ENCODE data around the gene BICC1. TPM values are rescaled to one million over a fixed set of nuclear protein-coding genes. Genes with fewer than 3 reads are reported as not detected.

BICC1 gene
- total RNA-seq, 1 experiment from 2014 or later = 13.9 TPM

GRCh38 chr10:58765910-58766309 lies 253.2 kb downstream of the BICC1 start:
- Histone ChIP-seq H3K27ac (ENCODE audit: low read length) (no peak overlapping the region), H3K4me3 (ENCODE audit: low read length) (no peak overlapping the region), H3K4me1 (ENCODE audit: insufficient read depth, low read length) (no peaks in the 10 kb centered on the region), H3K36me3 (ENCODE audit: low read depth, low read length) (no peaks in the 10 kb centered on the region), H2AFZ (ENCODE audit: low read length) (no peak overlapping the region), H3K9ac (ENCODE audit: low read length) (no peak overlapping the region), H3K27me3 (ENCODE audit: low read length) (peaks cover 21% of the 10 kb centered on the region; the same call in 1 of the 2 replicates), H4K20me1 (ENCODE audit: low read length) (no peaks in the 10 kb centered on the region), H3K79me2 (ENCODE audit: low read length) (no peaks in the 10 kb centered on the region), H3F3A (ENCODE audit: low read length, unreplicated experiment) (no peaks in the 10 kb centered on the region), H3K9me3 (ENCODE audit: low read length) (0 out of 2 replicates have a peak, but pooled peaks cover 14% of the 10 kb centered on the region), H3K9me2 (replicated peaks; ENCODE audit: low read length) (no peaks in the 10 kb centered on the region), H3K4me2 (ENCODE audit: low read length) (no peak overlapping the region)
- no TSS peak for BruUV-seq (replicated peaks)
- intact Hi-C loops (cut with micrococcal nuclease) = no loop called here
- TF ChIP-seq EZH2phosphoT487 (IDR thresholded peaks at IDR 0.05; ENCODE audit: borderline replicate concordance, low read length) (no peak), CTCF (conservative IDR thresholded peaks at IDR 0.05; ENCODE audit: low read depth, low read length) (no peak), EZH2 (IDR thresholded peaks at IDR 0.05; ENCODE audit: low read length, unreplicated experiment) (no peak)
- ChIA-PET POLR2A (ENCODE audit: unreplicated experiment) (no interaction called here), CTCF (no interaction called here)
- no peak for ATAC-seq
- DNase-seq = no peak

- no peak for ATAC-seq
- Histone ChIP-seq H3K4me1 (ENCODE audit: insufficient read depth, low read length) (no peaks in the 10 kb centered on the region), H3F3A (ENCODE audit: low read length, unreplicated experiment) (no peaks in the 10 kb centered on the region), H3K4me3 (ENCODE audit: low read length) (no peak overlapping the region), H3K79me2 (ENCODE audit: low read length) (no peaks in the 10 kb centered on the region), H3K9me3 (ENCODE audit: low read length) (0 out of 2 replicates have a peak, but pooled peaks cover 14% of the 10 kb centered on the region), H4K20me1 (ENCODE audit: low read length) (no peaks in the 10 kb centered on the region), H3K9ac (ENCODE audit: low read length) (no peak overlapping the region), H2AFZ (ENCODE audit: low read length) (no peak overlapping the region), H3K27ac (ENCODE audit: low read length) (no peak overlapping the region), H3K4me2 (ENCODE audit: low read length) (no peak overlapping the region), H3K27me3 (ENCODE audit: low read length) (peaks cover 21% of the 10 kb centered on the region; the same call in 1 of the 2 replicates), H3K9me2 (replicated peaks; ENCODE audit: low read length) (no peaks in the 10 kb centered on the region), H3K36me3 (ENCODE audit: low read depth, low read length) (no peaks in the 10 kb centered on the region)
- TF ChIP-seq CTCF (conservative IDR thresholded peaks at IDR 0.05; ENCODE audit: low read depth, low read length) (no peak), EZH2phosphoT487 (IDR thresholded peaks at IDR 0.05; ENCODE audit: borderline replicate concordance, low read length) (no peak), EZH2 (IDR thresholded peaks at IDR 0.05; ENCODE audit: low read length, unreplicated experiment) (no peak)
- intact Hi-C loops (cut with micrococcal nuclease) = no loop called here
- POLR2A ChIA-PET (ENCODE audit: unreplicated experiment) = no interaction called here
- no TSS peak for BruUV-seq (replicated peaks)
- DNase-seq = no peak
- CTCF ChIA-PET = no interaction called here
Measured at GRCh38 chr10:58767652-58768051, 255.0 kb downstream of the BICC1 start.

GRCh38 chr10:58771863-58772262 lies 259.2 kb downstream of the BICC1 start:
- CTCF ChIA-PET = no interaction called here
- H3K4me3 ChIP-seq (ENCODE audit: low read length) = no peak overlapping the region
- no TSS peak for BruUV-seq (replicated peaks)
- ATAC-seq = no peak
- H3F3A ChIP-seq (ENCODE audit: low read length, unreplicated experiment) = no peaks in the 10 kb centered on the region
- no peak overlapping the region for H3K4me2 ChIP-seq (ENCODE audit: low read length)
- peaks cover 9% of the 10 kb centered on the region for H3K4me1 ChIP-seq (ENCODE audit: insufficient read depth, low read length)
- no peaks in the 10 kb centered on the region for H3K79me2 ChIP-seq (ENCODE audit: low read length)
- 0 out of 2 replicates have a peak, but pooled peaks cover 14% of the 10 kb centered on the region for H3K9me3 ChIP-seq (ENCODE audit: low read length)
- POLR2A ChIA-PET (ENCODE audit: unreplicated experiment) = no interaction called here
- H3K36me3 ChIP-seq (ENCODE audit: low read depth, low read length) = no peaks in the 10 kb centered on the region
- intact Hi-C loops (cut with micrococcal nuclease) = no loop called here
- TF ChIP-seq CTCF (conservative IDR thresholded peaks at IDR 0.05; ENCODE audit: low read depth, low read length) = no peak
- no peak for TF ChIP-seq EZH2 (IDR thresholded peaks at IDR 0.05; ENCODE audit: low read length, unreplicated experiment)
- TF ChIP-seq EZH2phosphoT487 (IDR thresholded peaks at IDR 0.05; ENCODE audit: borderline replicate concordance, low read length) = no peak
- no peaks in the 10 kb centered on the region for H3K9me2 ChIP-seq (replicated peaks; ENCODE audit: low read length)
- no peak overlapping the region for H3K9ac ChIP-seq (ENCODE audit: low read length)
- peaks cover 22% of the 10 kb centered on the region; the same call in 1 of the 2 replicates for H3K27me3 ChIP-seq (ENCODE audit: low read length)
- H2AFZ ChIP-seq (ENCODE audit: low read length) = no peak overlapping the region
- H3K27ac ChIP-seq (ENCODE audit: low read length) = no peak overlapping the region
- no peak for DNase-seq
- H4K20me1 ChIP-seq (ENCODE audit: low read length) = no peaks in the 10 kb centered on the region

All from PC-3 (cell line).